Measurements from ENCODE around the gene BRIX1. TPM values are rescaled to one million over a fixed set of nuclear protein-coding genes. Genes with fewer than 3 reads are reported as not detected.

The BRIX1 gene
- total RNA-seq, 1 experiment from 2014 or later, result 73.4 TPM

DNA sequence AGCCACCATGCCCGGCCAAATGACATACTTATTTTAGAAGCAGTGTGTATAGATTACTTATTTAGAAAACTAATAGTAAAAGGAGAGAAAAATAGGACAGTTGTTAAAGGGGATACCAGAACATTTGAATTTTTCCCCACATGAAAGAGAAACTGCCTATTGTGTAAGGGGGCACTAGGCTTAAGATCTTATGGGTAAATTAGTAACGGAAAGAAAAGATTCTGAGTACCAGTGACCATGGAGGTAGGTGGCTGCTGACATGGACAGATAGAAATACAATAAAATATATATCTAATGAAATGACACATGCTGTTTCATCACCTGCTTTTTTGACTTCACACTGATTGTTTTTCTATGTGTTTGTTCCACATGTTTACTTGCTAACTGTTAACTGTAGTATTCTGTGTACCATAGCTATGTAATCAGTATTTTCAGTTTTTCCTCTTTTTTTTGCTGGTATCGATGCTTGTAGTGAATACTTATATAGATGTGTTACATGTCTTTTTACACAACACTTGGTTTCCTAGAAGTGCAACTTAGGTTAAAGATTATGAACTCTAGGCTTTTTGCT lies 10.9 kb downstream of the BRIX1 start:
- H3K4me3 ChIP-seq (ENCODE audit: insufficient read depth, low read depth, low read length), result no peak overlapping the region
- H3K36me3 ChIP-seq (replicated peaks; ENCODE audit: control insufficient read depth, insufficient read depth, low read length), result peaks cover 19% of the 10 kb centered on the region
- H3K27me3 ChIP-seq (ENCODE audit: control insufficient read depth, insufficient read depth, low read length), result no peaks in the 10 kb centered on the region
- no peak for DNase-seq

DNA sequence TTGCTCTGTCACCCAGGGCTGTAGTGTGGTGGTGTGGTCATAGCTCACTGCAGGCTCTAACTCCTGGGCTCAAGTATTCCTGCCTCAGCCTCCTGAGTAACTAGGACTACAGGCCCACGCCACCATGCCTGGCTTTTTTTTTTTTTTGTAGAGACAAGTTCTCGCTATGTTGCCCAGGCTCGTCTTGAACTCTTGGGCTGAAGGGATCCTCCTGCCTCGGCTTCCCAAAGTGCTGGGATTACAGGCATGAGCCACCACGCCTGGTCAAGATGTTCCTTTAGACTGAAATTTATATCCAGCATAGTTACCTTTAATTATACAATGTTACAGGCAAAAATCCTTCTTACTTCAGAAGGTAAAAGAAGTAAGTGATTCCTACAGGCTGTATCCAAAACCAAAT lies 12.3 kb downstream of the BRIX1 start:
- DNase-seq, result no peak
- no peak overlapping the region for H3K4me3 ChIP-seq (ENCODE audit: insufficient read depth, low read depth, low read length)
- H3K27me3 ChIP-seq (ENCODE audit: control insufficient read depth, insufficient read depth, low read length), result no peaks in the 10 kb centered on the region
- H3K36me3 ChIP-seq (replicated peaks; ENCODE audit: control insufficient read depth, insufficient read depth, low read length), result peaks cover 17% of the 10 kb centered on the region

DNA sequence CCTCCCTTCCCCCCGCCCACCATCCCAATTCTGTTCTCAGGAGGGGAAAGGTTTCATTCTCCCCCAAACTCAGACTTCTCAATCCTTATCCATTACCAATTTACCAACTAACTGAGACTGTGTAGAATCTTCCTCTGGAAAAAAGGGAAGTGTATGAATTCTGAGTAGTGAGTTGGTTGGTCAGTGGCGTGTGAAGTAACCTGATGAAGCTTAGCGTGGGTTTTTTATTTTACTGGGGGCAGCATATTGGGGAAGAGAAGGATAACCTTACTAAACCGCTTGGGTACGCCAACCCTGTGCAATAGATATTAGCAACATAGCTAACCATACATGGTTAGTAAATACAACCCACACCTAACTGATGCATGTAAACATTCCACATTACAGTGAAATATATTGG lies 12.8 kb downstream of the BRIX1 start:
- peaks cover 15% of the 10 kb centered on the region for H3K36me3 ChIP-seq (replicated peaks; ENCODE audit: control insufficient read depth, insufficient read depth, low read length)
- DNase-seq, result no peak
- no peaks in the 10 kb centered on the region for H3K27me3 ChIP-seq (ENCODE audit: control insufficient read depth, insufficient read depth, low read length)
- no peak overlapping the region for H3K4me3 ChIP-seq (ENCODE audit: insufficient read depth, low read depth, low read length)

DNA sequence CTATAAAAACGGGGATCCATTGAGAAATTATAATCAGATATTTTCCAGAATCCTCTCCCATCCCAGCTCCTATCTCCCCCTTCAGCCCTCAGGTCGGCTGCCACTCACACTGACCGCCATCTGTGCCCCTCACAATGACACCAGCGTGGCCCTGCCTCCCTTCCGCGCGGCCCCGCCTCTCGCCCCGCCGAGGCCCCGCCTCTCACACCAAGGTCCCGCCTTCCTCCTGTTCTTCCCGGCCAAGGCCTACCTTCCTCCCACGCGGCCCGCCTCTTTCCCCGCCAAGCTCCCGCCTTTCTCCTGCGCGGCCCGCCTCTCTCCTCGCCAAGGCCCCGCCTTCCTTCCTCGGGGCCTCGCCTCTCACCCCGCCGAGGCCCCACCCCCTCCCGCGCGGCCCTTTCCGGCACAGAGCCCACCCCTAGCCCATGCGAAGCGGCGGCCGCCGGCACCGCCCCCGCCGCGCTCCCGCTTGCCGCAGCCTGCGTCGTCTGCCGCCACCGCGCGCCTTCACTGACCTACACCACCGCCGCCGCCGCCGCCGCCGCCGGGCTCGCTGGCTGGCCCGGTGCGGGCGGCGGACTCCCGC lies 13.7 kb downstream of the BRIX1 start, which contains the start of gene DNAJC21:
TSS of gene DNAJC21 (plus strand) at position 426 of the 586 bp plus-strand sequence. CDS start 261 bp downstream, outside the sequence.
- no peaks in the 10 kb centered on the region for H3K27me3 ChIP-seq (ENCODE audit: control insufficient read depth, insufficient read depth, low read length)
- H3K36me3 ChIP-seq (replicated peaks; ENCODE audit: control insufficient read depth, insufficient read depth, low read length), result peaks cover 12% of the 10 kb centered on the region
- peak; percentile 98 for DNase-seq
- peak within 1 kb of the TSS; percentile 96 for H3K4me3 ChIP-seq (ENCODE audit: insufficient read depth, low read depth, low read length)

DNA sequence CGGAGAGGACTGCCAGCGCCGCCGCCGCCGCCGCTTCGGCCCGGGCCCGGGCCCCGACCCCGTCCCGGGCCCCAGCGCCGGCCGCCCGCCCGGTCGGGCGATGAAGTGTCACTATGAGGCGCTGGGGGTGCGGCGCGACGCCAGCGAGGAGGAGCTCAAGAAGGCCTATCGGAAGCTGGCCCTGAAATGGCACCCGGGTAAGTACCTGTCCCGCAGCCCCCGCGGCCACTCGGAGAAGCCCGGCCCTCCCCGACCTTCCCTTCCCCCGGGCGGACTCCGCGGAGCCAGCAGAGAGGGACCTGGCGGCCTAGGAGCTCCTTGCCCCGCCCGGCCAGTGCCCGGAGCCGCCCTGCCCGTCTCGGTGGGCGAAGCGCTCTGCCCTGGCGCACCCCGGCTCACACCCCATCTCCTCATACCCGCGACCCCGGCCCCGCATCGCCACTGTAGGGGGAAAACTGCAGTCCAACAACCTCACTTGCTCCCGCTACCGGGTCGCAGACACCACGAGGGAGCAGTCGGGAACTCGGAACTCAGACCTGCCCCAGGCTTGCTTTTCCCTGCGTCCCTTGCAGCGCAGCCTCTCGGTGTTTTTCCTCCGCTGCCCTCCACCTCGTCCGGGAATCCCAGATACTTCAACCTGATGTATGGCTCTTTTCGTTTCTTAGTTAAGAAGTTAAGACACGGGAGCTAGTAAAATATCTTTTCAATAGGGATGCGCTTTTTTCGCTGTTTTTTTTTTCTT lies 14.4 kb downstream of the BRIX1 start:
- Histone ChIP-seq H3K27me3 (ENCODE audit: control insufficient read depth, insufficient read depth, low read length) (no peaks in the 10 kb centered on the region), H3K36me3 (replicated peaks; ENCODE audit: control insufficient read depth, insufficient read depth, low read length) (peaks cover 10% of the 10 kb centered on the region), H3K4me3 (ENCODE audit: insufficient read depth, low read depth, low read length) (peak overlapping the region; percentile 96)
- DNase-seq, result peak; percentile 86

DNA sequence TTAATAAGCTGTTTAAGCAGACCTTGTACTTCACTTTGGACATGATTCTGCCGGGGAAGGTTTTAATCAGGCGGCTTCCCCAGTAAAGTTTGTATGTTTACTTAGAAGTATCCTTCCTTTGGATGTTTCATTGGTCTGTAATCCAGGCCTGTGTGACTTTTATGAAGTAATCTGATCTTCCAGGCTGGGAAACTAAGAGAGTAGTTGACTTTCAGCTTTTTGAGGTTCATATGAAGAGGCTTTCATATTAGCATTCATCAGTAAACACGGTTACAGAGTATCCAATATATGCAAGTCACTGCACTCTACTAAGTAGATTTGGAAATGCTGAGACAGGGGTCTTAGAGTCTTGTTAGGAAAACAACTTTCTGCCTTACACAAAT lies 14.9 kb downstream of the BRIX1 start:
- Histone ChIP-seq H3K4me3 (ENCODE audit: insufficient read depth, low read depth, low read length) (peak overlapping the region; percentile 96), H3K27me3 (ENCODE audit: control insufficient read depth, insufficient read depth, low read length) (no peaks in the 10 kb centered on the region), H3K36me3 (replicated peaks; ENCODE audit: control insufficient read depth, insufficient read depth, low read length) (peaks cover 6% of the 10 kb centered on the region)
- no peak for DNase-seq

DNA sequence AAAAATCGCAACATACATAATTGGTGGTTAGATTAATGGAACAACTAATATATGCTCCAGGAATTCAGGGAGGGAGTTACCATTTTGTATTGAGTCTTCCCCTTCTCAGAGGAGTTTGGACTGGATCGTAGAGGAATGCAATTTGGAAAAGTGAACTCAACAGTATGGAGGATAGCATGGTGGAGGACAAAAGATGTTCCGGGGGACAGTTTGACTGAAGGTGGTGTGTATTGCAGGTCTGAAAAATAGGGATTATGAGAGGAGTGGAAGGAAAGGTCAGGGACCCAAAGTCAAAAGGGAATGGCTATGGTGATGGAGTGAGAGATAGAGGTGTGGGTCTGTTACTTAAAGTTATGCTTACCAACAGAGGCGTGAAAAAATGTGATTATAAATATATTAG lies 15.4 kb downstream of the BRIX1 start:
- no peak for DNase-seq
- peaks cover 4% of the 10 kb centered on the region for H3K36me3 ChIP-seq (replicated peaks; ENCODE audit: control insufficient read depth, insufficient read depth, low read length)
- no peaks in the 10 kb centered on the region for H3K27me3 ChIP-seq (ENCODE audit: control insufficient read depth, insufficient read depth, low read length)
- peak overlapping the region; percentile 96 for H3K4me3 ChIP-seq (ENCODE audit: insufficient read depth, low read depth, low read length)

DNA sequence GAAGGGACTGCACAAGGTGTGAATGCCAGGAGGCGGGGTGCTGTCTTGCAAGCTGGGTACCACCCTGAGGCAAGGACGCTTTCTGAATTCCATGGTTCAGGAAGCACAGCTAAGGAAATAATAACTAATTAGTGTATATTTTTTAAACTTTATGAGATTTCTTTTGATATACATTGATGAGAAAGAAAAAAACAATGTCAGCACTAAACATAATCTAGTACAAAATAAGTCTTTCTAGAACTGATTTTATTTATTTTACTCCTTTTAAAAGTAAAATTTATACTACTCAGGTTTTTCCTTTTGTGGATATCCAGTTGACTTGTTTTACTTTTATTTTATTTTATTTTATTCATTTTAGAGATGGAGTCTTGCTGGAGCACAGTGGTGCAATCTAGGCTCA lies 17.4 kb downstream of the BRIX1 start:
- H3K4me3 ChIP-seq (ENCODE audit: insufficient read depth, low read depth, low read length), result no peak overlapping the region
- DNase-seq, result no peak
- peaks cover 9% of the 10 kb centered on the region for H3K36me3 ChIP-seq (replicated peaks; ENCODE audit: control insufficient read depth, insufficient read depth, low read length)
- no peaks in the 10 kb centered on the region for H3K27me3 ChIP-seq (ENCODE audit: control insufficient read depth, insufficient read depth, low read length)

DNA sequence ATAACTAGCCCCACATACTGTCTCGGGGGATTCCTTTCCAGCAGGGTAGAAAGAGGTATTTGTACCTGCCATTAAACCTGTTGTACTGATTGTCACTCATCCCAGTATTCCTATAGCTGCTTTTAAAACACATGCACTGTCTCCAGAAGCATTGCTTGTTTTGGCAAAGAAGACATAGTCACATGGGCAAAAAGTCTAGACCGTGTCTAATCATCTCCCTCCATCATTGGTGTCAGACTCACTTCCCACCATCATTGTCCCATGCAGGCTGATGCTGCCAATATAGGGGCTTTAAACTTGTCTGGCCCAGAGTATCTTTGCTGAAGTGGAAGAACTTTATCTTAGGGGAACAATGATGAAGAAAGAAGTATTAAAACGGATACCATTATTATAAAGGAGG lies 26.4 kb downstream of the BRIX1 start:
- no peaks in the 10 kb centered on the region for H3K27me3 ChIP-seq (ENCODE audit: control insufficient read depth, insufficient read depth, low read length)
- DNase-seq, result no peak
- no peak overlapping the region for H3K4me3 ChIP-seq (ENCODE audit: insufficient read depth, low read depth, low read length)
- H3K36me3 ChIP-seq (replicated peaks; ENCODE audit: control insufficient read depth, insufficient read depth, low read length), result peaks cover 16% of the 10 kb centered on the region

DNA sequence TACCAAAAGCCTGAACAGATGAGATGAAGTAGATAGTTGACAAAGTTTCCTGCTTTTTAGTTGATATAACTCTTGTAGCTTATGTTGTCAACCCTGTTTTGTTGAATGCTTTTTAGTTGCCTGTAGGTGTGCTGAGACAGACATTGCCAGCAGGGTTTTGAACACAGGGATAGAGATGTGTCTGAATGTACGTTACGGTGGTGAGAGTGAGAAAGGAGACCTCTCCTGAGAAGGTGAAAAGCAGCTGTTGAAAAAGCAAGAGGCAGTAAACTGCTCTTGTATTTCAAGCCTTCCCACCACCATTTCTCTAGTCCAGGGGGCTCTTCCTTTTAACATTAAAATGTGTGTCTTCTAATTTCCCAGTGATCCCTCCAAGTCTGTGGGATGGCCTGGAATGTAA lies 28.5 kb downstream of the BRIX1 start:
- peaks cover 16% of the 10 kb centered on the region for H3K36me3 ChIP-seq (replicated peaks; ENCODE audit: control insufficient read depth, insufficient read depth, low read length)
- H3K27me3 ChIP-seq (ENCODE audit: control insufficient read depth, insufficient read depth, low read length), result no peaks in the 10 kb centered on the region
- no peak overlapping the region for H3K4me3 ChIP-seq (ENCODE audit: insufficient read depth, low read depth, low read length)
- no peak for DNase-seq

DNA sequence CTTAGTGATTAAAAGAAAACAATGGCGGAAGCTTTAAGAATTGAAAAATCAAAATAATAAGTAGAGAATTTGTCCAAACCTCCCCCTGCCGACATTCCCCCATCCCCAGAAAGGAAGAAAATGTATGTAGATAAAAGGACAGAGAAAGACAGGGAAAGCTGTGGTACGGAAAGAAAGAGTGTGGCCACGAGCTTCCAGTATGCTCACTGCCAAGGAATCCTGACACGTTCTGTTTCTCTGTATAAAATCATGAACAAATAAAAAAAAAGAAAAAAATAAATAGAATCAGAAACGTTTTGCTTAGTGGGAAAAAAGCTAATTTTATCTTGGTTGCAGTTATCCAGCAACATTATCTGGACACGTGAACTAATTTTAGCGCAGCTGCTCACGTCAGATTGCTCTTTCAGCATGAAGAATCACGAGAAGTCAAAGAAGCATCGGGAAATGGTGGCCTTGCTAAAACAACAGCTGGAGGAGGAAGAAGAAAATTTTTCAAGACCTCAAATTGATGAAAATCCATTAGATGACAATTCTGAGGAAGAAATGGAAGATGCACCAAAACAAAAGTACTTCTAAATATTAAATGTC lies 29.0 kb downstream of the BRIX1 start:
- H3K4me3 ChIP-seq (ENCODE audit: insufficient read depth, low read depth, low read length), result no peak overlapping the region
- DNase-seq, result no peak
- no peaks in the 10 kb centered on the region for H3K27me3 ChIP-seq (ENCODE audit: control insufficient read depth, insufficient read depth, low read length)
- peaks cover 16% of the 10 kb centered on the region for H3K36me3 ChIP-seq (replicated peaks; ENCODE audit: control insufficient read depth, insufficient read depth, low read length)

DNA sequence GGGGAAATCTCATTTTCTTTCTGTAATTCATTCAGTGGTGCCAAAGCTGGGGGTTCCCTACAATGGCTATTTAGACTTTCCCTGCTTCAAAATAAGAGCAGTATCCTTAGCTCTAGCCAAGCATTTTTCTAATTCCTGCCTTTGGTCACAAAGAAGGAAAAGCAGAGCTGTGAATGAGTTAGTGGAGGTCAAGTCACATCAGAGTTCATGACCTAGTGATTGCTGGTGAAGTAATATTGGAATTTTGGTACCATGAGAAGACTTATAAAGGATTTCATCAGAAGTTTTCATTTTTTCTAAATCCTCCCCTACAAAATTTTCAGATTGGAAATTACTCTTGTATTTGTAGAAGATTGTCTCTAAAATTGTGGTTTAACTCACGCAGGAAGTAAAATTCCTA lies 41.8 kb downstream of the BRIX1 start:
- no peak overlapping the region for H3K4me3 ChIP-seq (ENCODE audit: insufficient read depth, low read depth, low read length)
- H3K27me3 ChIP-seq (ENCODE audit: control insufficient read depth, insufficient read depth, low read length), result no peaks in the 10 kb centered on the region
- peak; percentile 12 for DNase-seq
- peaks cover 2% of the 10 kb centered on the region for H3K36me3 ChIP-seq (replicated peaks; ENCODE audit: control insufficient read depth, insufficient read depth, low read length)

DNA sequence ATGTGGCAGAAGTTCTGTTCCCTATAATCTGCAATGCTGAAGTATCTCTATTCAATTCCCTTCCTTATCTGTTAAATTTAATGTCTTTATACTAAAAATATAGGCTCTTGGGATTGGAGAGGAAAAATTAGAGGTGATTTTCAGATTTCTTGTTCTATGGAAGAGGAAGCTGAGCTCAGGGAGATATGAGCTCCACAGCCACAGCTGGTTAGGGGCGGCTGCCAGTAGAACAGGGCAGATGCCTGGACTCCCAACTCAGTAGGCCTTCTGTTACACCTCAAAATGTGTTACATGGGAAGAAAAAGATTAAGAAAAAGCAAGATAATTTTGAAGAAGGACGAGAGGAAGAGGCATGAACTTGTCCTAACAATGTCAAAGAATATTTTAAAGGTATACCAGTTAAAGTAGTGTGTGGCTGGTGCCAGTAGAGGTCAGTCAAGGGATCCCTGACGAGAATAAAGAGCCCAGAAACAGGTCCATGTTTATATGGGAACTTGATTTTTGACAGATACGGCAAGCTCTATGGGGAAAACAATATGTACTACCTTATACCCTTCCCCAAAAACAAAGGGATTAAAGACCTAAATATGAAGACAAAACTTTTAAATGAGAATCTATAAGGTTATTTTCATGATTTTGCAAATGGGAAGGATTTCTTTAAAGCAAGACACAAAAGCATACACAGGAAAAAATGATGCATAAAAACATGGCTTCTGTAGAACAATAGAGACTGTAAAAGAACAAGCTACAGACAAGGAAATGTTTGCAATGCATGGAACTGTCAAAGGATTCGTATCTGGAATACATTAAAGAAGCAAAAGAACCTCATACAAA lies 42.6 kb downstream of the BRIX1 start:
- Histone ChIP-seq H3K36me3 (replicated peaks; ENCODE audit: control insufficient read depth, insufficient read depth, low read length) (peaks cover 2% of the 10 kb centered on the region), H3K4me3 (ENCODE audit: insufficient read depth, low read depth, low read length) (no peak overlapping the region), H3K27me3 (ENCODE audit: control insufficient read depth, insufficient read depth, low read length) (no peaks in the 10 kb centered on the region)
- DNase-seq, result peak; percentile 72

DNA sequence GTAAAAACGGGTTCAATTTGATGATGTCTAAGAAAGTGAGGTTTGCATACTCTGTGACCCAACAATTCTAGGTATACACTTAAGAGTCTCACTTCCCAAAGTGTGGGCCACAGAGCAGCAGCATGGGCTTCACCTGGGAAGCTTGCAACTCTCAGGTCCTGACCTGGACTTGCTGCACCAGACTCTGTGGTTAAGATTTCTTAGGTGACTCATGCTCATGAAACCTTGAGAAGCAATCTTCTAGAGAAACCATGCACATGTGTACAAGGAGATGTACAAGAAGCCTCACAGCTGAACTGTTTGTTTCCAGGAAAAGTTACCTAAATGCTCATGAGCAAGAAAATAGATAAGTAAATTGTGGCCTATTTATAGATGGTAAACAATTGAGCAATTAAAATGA lies 43.8 kb downstream of the BRIX1 start:
- Histone ChIP-seq H3K27me3 (ENCODE audit: control insufficient read depth, insufficient read depth, low read length) (no peaks in the 10 kb centered on the region), H3K4me3 (ENCODE audit: insufficient read depth, low read depth, low read length) (no peak overlapping the region), H3K36me3 (replicated peaks; ENCODE audit: control insufficient read depth, insufficient read depth, low read length) (peaks cover under 1% of the 10 kb centered on the region)
- no peak for DNase-seq

Data from H7 (cell line).